ENCODE measurements around the gene MAST3. TPM values are rescaled to one million over a fixed set of nuclear protein-coding genes. Genes with fewer than 3 reads are reported as not detected.

Gene MAST3
- total RNA-seq, 2 experiments from 2014 or later: 17.4 to 20.1 TPM

DNA sequence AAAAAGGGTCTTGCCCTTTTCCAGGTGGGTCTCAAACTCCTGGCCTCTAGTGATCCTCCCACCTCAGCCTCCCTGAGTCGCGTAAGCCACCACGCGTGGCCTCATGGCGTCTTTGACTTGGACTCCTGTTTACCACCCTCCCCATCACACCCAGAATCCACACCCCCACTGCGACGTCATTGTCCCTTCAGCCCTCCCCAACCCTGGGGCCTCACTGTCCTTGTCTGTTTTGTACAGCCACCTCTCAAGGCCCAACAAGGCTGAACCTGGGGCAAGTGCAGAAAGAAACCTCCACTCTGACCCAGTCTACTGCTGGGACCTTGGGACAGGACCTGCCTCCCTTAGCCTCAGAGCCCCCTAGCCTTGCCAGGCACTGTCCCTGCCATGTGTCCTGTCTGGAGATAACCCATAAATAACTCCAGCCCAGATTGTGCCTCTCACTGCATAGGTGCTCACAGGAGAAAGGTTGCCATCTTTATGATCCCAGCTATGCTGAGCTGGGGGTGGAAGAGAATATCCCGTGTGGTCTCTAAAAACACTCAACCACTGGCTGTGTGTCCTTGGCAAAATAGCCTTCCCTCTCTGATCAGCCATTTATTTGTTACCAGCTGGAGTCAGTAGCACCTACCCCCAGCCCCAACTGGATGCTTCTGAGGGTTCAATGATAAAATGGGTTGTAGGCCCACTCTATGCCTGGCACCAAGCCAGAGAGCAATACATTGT is 74.2 kb downstream of the MAST3 start:
- ChIA-PET CTCF (interaction anchor here (1.1 to 1.4 kb wide), 2 partner anchors 10 kb away, joined by 3 to 4 read pairs; no protein-coding TSS in a partner anchor), POLR2A (no interaction called here)
- intact Hi-C loops (cut with DNase I, micrococcal nuclease): loop anchor here in 1 of 2 experiments (5.0 kb wide), 1 partner anchor 224 kb away; no protein-coding TSS in a partner anchor
- Mint-ChIP-seq H3K27ac (no peak overlapping the region), H3K27me3 (no peaks in the 10 kb centered on the region), H3K4me1 (peaks cover 15% of the 10 kb centered on the region), H3K36me3 (ENCODE audit: low read depth) (peaks cover 20% of the 10 kb centered on the region), H3K9me3 (ENCODE audit: low read depth) (no peaks in the 10 kb centered on the region), H3K4me3 (no peak overlapping the region)
- DNase-seq (no peak), ATAC-seq (no peak)

DNA sequence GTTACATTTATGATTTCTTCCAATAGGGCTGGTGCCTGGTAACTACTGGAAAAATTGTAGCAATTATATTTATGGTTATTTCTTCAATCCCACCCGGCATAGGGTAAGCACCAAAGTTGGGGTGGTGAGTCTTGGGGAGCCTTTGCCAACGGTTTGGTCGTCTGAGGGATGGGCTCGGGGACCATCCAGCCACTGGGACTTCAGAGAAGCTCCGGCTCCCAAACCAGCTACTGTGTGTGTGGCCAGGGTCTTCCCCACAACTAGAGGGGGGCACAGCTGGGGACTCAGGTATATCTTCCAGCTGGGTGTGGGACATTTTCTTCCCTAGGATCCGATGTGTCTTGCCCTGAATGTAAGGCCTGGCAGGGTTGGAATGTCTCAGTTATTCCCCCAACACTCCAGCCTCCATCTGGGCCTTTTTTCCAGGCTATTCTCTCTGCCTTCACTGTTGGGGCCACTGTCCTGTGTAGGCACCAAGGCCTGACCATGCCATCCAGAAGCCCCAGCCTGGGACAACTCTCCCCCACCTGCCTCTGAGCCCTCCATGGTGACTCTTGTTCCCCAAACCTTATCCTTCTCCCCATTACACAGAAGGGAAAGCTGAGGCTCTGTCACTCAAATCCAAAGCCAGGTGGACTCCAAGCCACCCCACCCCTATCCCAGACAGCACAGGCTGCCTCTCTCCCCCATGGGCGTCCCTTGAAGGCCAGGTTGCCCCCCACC is 74.9 kb downstream of the MAST3 start:
- DNase-seq (no peak), ATAC-seq (no peak)
- peaks cover 16% of the 10 kb centered on the region for H3K36me3 Mint-ChIP-seq (ENCODE audit: low read depth)
- no peak overlapping the region for H3K4me3 Mint-ChIP-seq
- ChIA-PET CTCF (interaction anchor here (1.1 to 1.4 kb wide), 2 partner anchors 9 to 11 kb away, joined by 3 to 4 read pairs; no protein-coding TSS in a partner anchor), POLR2A (no interaction called here)
- no peak overlapping the region for H3K27ac Mint-ChIP-seq
- intact Hi-C loops (cut with DNase I, micrococcal nuclease): loop anchor here in 1 of 2 experiments (1.0 to 5.0 kb wide), 4 partner anchors 19 to 225 kb away; partner anchors contain the start of genes PIK3R2 and RAB3A
- H3K27me3 Mint-ChIP-seq: no peaks in the 10 kb centered on the region
- H3K9me3 Mint-ChIP-seq (ENCODE audit: low read depth): no peaks in the 10 kb centered on the region
- H3K4me1 Mint-ChIP-seq: peaks cover 15% of the 10 kb centered on the region

DNA sequence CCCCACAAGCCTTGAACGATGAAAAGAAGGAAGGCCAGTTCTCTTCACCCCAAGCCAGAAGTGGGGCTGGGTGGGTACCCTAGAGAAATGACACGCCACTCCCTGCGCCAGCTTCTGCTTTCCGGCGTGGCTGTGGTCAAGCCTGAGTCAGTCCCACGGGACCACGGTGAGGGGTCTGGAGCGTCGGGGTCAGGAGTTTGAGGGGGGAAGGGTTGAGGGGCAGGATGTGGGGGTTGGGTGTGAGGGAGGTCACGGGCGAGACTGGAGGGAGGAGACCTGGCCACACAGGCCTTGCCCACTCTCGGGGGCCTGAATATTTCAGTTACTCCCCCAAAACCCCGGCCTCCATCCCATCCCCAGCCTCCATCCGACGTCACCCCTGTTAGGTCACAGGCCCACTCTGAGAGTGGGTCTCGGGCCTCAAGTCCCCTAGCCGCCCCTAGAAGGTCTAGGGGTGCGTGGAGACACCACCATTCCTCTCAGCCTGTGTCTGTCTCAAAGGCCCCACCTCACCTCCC is 75.5 kb downstream of the MAST3 start:
- DNase-seq: no peak
- no peak for ATAC-seq
- Mint-ChIP-seq H3K36me3 (ENCODE audit: low read depth) (peaks cover 11% of the 10 kb centered on the region), H3K4me3 (peak overlapping the region; percentile 80), H3K4me1 (peaks cover 15% of the 10 kb centered on the region), H3K27me3 (no peaks in the 10 kb centered on the region), H3K27ac (peak overlapping the region; percentile 63), H3K9me3 (ENCODE audit: low read depth) (no peaks in the 10 kb centered on the region)
- CTCF ChIA-PET: interaction anchor here (1.1 kb wide), 1 partner anchor 8 kb away, joined by 3 read pairs; no protein-coding TSS in a partner anchor
- intact Hi-C loops (cut with DNase I, micrococcal nuclease): loop anchor here in 1 of 2 experiments (1.0 to 5.0 kb wide), 4 partner anchors 19 to 226 kb away; partner anchors contain the start of genes PIK3R2 and RAB3A
- POLR2A ChIA-PET: no interaction called here

DNA sequence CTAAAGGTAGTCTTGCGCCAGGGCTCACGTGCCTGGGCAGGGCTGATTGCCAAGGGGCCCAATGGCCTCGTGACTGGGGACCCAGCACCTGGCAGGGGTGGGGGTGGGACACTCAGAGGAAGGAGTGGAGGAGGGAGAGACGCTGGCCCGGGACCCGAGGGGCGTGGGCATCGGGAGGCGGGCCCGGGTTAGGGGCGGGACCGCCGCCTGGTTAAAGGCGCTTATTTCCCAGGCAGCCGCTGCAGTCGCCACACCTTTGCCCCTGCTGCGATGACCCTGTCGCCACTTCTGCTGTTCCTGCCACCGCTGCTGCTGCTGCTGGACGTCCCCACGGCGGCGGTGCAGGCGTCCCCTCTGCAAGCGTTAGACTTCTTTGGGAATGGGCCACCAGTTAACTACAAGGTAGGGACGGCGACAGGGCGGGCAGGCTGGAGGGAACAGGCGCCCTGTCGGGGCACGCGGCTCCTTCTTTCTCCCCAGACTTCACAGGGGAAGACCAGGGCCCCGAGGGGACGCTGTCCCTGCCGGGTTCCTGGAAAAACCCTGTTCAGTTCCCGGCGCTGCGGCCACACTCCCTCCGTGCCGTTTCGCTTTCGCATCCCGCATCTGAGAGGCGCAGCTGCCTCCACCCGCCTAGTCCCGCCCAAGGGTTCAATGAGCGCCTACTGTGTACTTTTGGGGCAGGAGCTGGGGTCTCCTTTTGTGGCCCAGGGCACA is 76.2 kb downstream of the MAST3 start, which contains the start of gene IFI30:
IFI30 (plus strand) TSS at position 242 of the 717 bp plus-strand sequence; CDS start at position 271, 29 bp downstream.
- H3K4me3 Mint-ChIP-seq: peak within 1 kb of the TSS; percentile 80
- H3K36me3 Mint-ChIP-seq (ENCODE audit: low read depth): peaks cover 8% of the 10 kb centered on the region
- intact Hi-C loops (cut with DNase I, micrococcal nuclease): loop anchor here in 1 of 2 experiments (1.0 to 5.0 kb wide), 4 partner anchors 19 to 226 kb away; partner anchors contain the start of genes PIK3R2 and RAB3A
- ATAC-seq (peak; percentile 86), DNase-seq (peak; percentile 80)
- peaks cover 15% of the 10 kb centered on the region for H3K4me1 Mint-ChIP-seq
- ChIA-PET CTCF (interaction anchor here (0.5 to 2.2 kb wide), 7 partner anchors 8 to 314 kb away, joined by 3 to 7 read pairs (median 3); partner anchors contain the start of genes MPV17L2 and RPL18A), POLR2A (interaction anchor here (1.2 kb wide), 1 partner anchor 19 kb away, joined by 3 read pairs; the partner anchor contains the start of gene MPV17L2)
- H3K27me3 Mint-ChIP-seq: no peaks in the 10 kb centered on the region
- no peaks in the 10 kb centered on the region for H3K9me3 Mint-ChIP-seq (ENCODE audit: low read depth)
- peak within 1 kb of the TSS; percentile 65 for H3K27ac Mint-ChIP-seq

DNA sequence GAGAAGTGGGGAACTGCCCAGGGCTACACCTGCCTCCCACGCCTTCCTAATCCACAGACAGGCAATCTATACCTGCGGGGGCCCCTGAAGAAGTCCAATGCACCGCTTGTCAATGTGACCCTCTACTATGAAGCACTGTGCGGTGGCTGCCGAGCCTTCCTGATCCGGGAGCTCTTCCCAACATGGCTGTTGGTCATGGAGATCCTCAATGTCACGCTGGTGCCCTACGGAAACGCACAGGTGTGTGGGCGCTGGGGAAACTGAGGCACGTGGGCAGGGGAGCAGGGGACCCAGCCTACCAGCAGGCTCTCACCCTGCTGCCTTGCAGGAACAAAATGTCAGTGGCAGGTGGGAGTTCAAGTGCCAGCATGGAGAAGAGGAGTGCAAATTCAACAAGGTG is 77.4 kb downstream of the MAST3 start:
- H3K9me3 Mint-ChIP-seq (ENCODE audit: low read depth): no peaks in the 10 kb centered on the region
- H3K27ac Mint-ChIP-seq: no peak overlapping the region
- peaks cover 15% of the 10 kb centered on the region for H3K4me1 Mint-ChIP-seq
- no peak for DNase-seq
- ChIA-PET POLR2A (interaction anchor here (1.2 kb wide), 1 partner anchor 18 kb away, joined by 3 read pairs; the partner anchor contains the start of gene MPV17L2), CTCF (interaction anchor here (1.1 to 2.2 kb wide), 4 partner anchors 9 to 17 kb away, joined by 3 to 7 read pairs (median 6); partner anchors contain the start of gene MPV17L2)
- peak overlapping the region; percentile 80 for H3K4me3 Mint-ChIP-seq
- H3K36me3 Mint-ChIP-seq (ENCODE audit: low read depth): peaks cover 6% of the 10 kb centered on the region
- H3K27me3 Mint-ChIP-seq: no peaks in the 10 kb centered on the region
- intact Hi-C loops (cut with DNase I, micrococcal nuclease): loop anchor here in 1 of 2 experiments (5.0 kb wide), 1 partner anchor 228 kb away; no protein-coding TSS in a partner anchor
- ATAC-seq: no peak

DNA sequence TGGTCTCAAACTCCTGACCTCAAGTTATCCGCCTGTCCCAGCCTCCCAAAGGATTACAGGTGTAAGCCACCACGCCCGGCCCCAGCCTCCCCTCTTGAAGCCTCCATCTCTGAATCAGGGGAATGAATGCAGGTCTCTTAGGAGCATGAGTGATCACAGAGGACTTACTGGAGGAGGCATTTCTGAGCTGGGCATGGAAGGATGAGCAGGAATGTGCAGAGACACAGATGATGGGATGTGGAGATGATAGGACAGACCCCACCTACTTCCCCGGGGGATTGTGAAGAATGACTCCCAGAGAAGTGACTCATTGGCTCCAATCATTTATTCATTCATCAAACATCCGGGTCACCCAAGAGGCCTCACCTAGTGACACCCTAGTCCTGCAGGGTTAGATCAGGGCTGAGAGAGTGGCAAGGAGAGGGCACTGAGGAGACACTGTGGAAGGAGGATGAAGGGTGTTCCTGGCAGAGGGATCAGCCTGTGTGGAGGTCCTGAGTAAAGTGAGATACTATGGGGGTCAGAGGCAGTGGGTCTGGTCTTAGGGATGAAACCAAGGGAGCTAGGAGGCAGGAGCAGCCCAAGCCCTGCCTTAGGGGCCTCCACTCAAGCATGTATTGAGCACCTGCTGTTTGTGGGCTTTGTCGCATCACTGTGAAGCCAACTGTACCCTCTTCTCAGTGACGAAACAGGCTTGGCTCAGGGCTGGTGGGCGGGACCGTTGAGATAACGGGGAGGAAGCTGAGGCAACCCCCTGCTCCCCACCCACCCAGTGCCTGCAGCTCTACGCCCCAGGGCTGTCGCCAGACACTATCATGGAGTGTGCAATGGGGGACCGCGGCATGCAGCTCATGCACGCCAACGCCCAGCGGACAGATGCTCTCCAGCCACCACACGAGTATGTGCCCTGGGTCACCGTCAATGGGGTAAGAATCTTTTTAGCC is 79.1 kb downstream of the MAST3 start:
- intact Hi-C loops (cut with DNase I, micrococcal nuclease): no loop called here
- ATAC-seq (no peak), DNase-seq (no peak)
- ChIA-PET CTCF (interaction anchor here (0.7 to 1.5 kb wide), 4 partner anchors 9 to 103 kb away, joined by 3 to 7 read pairs (median 4); no protein-coding TSS in a partner anchor), POLR2A (no interaction called here)
- peaks cover 15% of the 10 kb centered on the region for H3K4me1 Mint-ChIP-seq
- H3K36me3 Mint-ChIP-seq (ENCODE audit: low read depth): peaks cover 5% of the 10 kb centered on the region
- no peak overlapping the region for H3K4me3 Mint-ChIP-seq
- no peaks in the 10 kb centered on the region for H3K9me3 Mint-ChIP-seq (ENCODE audit: low read depth)
- no peak overlapping the region for H3K27ac Mint-ChIP-seq
- no peaks in the 10 kb centered on the region for H3K27me3 Mint-ChIP-seq

DNA sequence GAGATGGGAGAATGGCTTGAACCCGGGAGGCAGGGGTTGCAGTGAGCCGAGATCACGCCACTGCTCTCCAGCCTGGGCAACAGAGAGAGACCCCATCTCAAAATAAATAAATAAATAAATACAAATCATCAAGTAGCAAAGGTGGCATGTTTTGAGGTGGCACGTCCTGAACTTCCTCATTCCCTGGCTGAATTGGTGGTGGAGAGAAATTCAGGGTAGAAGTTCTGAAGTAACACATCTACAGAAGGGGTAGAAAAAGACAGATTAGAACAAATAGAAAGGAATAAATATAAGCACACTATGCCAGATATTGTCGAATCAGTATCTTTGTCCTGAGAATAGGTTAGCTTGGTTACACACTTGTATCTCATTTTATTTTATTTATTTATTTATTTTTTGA is 82.4 kb downstream of the MAST3 start:
- intact Hi-C loops (cut with DNase I, micrococcal nuclease): no loop called here
- CTCF ChIA-PET: interaction anchor here (0.6 kb wide), 2 partner anchors 34 to 45 kb away, joined by 3 read pairs; no protein-coding TSS in a partner anchor
- peaks cover 5% of the 10 kb centered on the region for H3K36me3 Mint-ChIP-seq (ENCODE audit: low read depth)
- DNase-seq (no peak), ATAC-seq (no peak)
- no peaks in the 10 kb centered on the region for H3K27me3 Mint-ChIP-seq
- H3K9me3 Mint-ChIP-seq (ENCODE audit: low read depth): no peaks in the 10 kb centered on the region
- POLR2A ChIA-PET: no interaction called here
- peaks cover 2% of the 10 kb centered on the region for H3K4me1 Mint-ChIP-seq
- H3K4me3 Mint-ChIP-seq: no peak overlapping the region
- H3K27ac Mint-ChIP-seq: no peak overlapping the region

DNA sequence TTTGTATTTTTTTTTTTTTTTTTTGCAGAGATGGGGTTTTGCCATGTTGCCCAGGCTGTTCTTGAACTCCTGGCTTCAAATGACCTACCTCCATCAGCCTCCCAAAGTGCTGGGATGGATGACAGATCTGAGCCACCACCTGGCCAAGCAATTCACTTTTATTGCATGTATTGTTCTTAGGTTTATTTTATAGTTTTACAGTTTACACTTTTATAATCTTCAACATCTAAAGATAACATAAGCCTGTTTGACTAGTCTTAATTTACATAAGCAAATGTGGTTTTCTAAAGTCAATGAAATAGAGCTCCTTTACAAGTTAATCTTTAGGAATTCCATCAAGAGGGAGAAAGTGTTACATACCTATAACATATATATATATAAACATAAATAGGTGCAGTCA is 86.0 kb downstream of the MAST3 start:
- Mint-ChIP-seq H3K27me3 (peaks cover 2% of the 10 kb centered on the region), H3K27ac (no peak overlapping the region), H3K4me3 (no peak overlapping the region), H3K9me3 (ENCODE audit: low read depth) (no peaks in the 10 kb centered on the region), H3K4me1 (no peaks in the 10 kb centered on the region), H3K36me3 (ENCODE audit: low read depth) (no peaks in the 10 kb centered on the region)
- CTCF ChIA-PET: interaction anchor here (0.9 to 1.4 kb wide), 4 partner anchors 9 to 40 kb away, joined by 3 to 7 read pairs (median 5); partner anchors contain the start of gene PIK3R2
- intact Hi-C loops (cut with DNase I, micrococcal nuclease): no loop called here
- POLR2A ChIA-PET: no interaction called here
- DNase-seq (no peak), ATAC-seq (no peak)

DNA sequence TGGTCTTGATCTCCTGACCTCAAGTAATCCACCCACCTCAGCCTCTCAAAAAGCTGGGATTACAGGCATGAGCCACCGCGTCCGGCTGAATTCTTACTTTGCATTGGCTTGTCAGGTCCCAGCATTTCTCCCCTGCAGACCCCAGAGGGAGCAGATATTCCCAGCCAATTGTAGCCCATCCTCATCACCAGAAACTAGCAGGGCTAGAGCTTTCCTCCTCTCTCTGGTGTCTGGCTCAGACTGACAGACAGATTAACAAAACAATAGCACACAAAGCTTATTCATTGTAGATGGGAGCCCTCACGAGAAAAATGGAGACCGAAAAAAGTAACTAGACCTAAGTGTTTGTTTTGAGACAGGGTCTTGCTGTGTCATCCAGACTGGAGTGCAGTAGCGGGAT is 88.0 kb downstream of the MAST3 start:
- peaks cover 2% of the 10 kb centered on the region for H3K27me3 Mint-ChIP-seq
- H3K36me3 Mint-ChIP-seq (ENCODE audit: low read depth): no peaks in the 10 kb centered on the region
- intact Hi-C loops (cut with DNase I, micrococcal nuclease): no loop called here
- H3K4me3 Mint-ChIP-seq: no peak overlapping the region
- no peaks in the 10 kb centered on the region for H3K4me1 Mint-ChIP-seq
- H3K9me3 Mint-ChIP-seq (ENCODE audit: low read depth): no peaks in the 10 kb centered on the region
- no peak for DNase-seq
- ChIA-PET POLR2A (interaction anchor here (0.6 kb wide), 1 partner anchor 94 kb away, joined by 7 read pairs; no protein-coding TSS in a partner anchor), CTCF (interaction anchor here (0.6 to 1.0 kb wide), 5 partner anchors 9 to 188 kb away, joined by 3 to 4 read pairs (median 3); no protein-coding TSS in a partner anchor)
- ATAC-seq: no peak
- no peak overlapping the region for H3K27ac Mint-ChIP-seq

DNA sequence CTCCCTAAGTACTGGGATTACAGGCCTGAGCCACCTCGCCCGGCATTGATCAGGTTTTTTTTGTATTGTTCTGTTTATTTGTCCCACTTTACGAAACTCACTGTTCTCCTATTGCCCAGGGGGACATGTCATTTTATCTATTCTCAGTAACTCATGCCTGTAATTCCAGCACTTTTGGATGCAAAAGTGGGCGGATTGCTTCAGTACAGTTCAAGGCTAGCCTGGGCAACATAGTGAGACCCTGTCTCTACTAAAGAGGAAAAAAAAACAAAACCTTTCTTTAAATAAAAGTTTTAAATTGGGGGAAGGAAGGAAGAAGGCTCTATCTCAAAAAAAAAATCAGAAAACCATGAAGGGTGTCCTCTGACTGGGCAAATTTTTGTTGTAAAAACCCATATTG is 92.7 kb downstream of the MAST3 start:
- Mint-ChIP-seq H3K4me3 (no peak overlapping the region), H3K9me3 (ENCODE audit: low read depth) (no peaks in the 10 kb centered on the region), H3K4me1 (peaks cover 22% of the 10 kb centered on the region), H3K27me3 (peaks cover 2% of the 10 kb centered on the region), H3K27ac (no peak overlapping the region), H3K36me3 (ENCODE audit: low read depth) (no peaks in the 10 kb centered on the region)
- ATAC-seq (no peak), DNase-seq (no peak)
- ChIA-PET CTCF (interaction anchor here (0.6 kb wide), 1 partner anchor 59 kb away, joined by 3 read pairs; no protein-coding TSS in a partner anchor), POLR2A (no interaction called here)
- intact Hi-C loops (cut with DNase I, micrococcal nuclease): no loop called here
